Measurements from ENCODE around the gene GJC2.

- TF ChIP-seq CTCF (IDR thresholded peaks at IDR 0.05; ENCODE audit: poor library complexity, severe bottlenecking) = no peak
- no peak for TF ChIP-seq SMC3 (conservative IDR thresholded peaks at IDR 0.05; ENCODE audit: poor library complexity)
- TF ChIP-seq EZH2 (IDR thresholded peaks at IDR 0.05; ENCODE audit: borderline replicate concordance, insufficient read depth, low read length, poor library complexity, severe bottlenecking) = no peak
These were observed 3.2 kb downstream of the GJC2 start for GRCh38 chr1:228152918-228153258.

All from neural cell (in vitro differentiated cells).